ENCODE data around the gene TCEA2. TPM values are rescaled to one million over a fixed set of nuclear protein-coding genes. Genes with fewer than 3 reads are reported as not detected.

TCEA2 gene
- 36.8 TPM for polyA plus RNA-seq (2013)

DNA sequence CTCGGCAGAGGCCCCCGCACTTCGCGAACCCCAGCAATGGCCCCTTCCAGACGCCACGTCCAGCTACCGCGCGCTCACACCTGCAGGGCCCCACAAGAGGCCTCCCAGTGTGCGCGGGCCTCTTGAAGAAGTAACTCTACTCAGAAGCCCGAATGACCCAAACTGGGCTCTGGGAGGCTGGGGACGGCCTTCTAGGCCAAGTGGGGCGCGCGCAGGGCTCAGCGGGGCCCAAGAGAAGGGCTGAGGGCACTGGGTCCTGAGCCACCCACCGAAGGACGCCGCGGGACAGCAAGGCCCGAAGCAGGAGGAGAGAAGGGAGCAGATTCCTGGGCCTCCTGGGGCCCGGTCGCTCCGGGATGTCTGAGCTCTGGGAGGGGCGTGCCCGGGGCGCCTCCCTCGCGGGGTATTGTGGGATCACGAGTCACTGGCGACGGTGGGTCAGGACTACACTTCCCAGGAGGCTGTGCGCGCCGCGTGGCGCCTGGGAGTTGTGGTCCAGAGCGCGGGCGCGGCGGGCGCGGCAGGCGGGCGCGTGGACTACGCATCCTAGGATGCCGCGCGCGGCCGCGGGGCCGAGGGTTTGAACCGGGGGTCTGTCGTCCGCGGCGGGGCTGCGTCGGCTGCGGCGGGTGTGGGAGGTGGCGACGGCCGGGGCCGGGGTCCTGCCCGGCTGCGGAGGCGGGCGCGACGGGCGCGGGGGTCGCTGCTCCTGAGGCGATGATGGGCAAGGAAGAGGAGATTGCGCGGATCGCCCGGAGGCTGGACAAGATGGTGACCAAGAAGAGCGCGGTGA lies at the start of gene TCEA2:
TCEA2 (plus strand) TSS at position 603 of the 793 bp plus-strand sequence; CDS start at position 718, 115 bp downstream.
- POLR2A ChIA-PET, result interaction anchor here (0.7 to 1.6 kb wide), 5 partner anchors 9 to 24 kb away, joined by 3 to 6 read pairs (median 3); partner anchors contain the start of genes OPRL1 and RGS19
- Histone ChIP-seq H3K27me3 (replicated peaks in 2 of 5; ENCODE audit: control insufficient read depth in 4 of 5, insufficient read depth in 5 of 5, low read length in 4 of 5) (no peaks in the 10 kb centered on the region), H3K36me3 (ENCODE audit: control insufficient read depth in 4 of 4, insufficient read depth in 4 of 4, low read length in 3 of 4) (no peaks in the 10 kb centered on the region), H3K9me3 (ENCODE audit: control extremely low read depth in 1 of 5, control insufficient read depth in 4 of 5, insufficient read depth in 2 of 5, low read depth in 1 of 5, low read length in 4 of 5) (no peaks in the 10 kb centered on the region), H3K27ac (ENCODE audit: insufficient read depth in 1 of 2, low read depth in 1 of 2, low read length in 2 of 2, poor library complexity in 1 of 2, severe bottlenecking in 2 of 2) (peak within 1 kb of the TSS; percentile 33 to 83), H3K4me3 (ENCODE audit: control insufficient read depth in 1 of 7, extremely low read depth in 1 of 7, insufficient read depth in 4 of 7, low read depth in 2 of 7, low read length in 6 of 7) (peak within 1 kb of the TSS; percentile 58 to 83 (median 76)), H3K4me1 (ENCODE audit: control extremely low read depth in 1 of 4, control insufficient read depth in 4 of 4, insufficient read depth in 4 of 4, low read length in 3 of 4) (peaks cover 2 to 61% (median 56%) of the 10 kb centered on the region in 4 experiments)
- CTCF ChIA-PET, result interaction anchor here (0.9 to 15.2 kb wide), 8 partner anchors 9 to 83 kb away, joined by 3 to 187 read pairs (median 6); partner anchors contain the start of genes C20orf204 and LKAAEAR1
- DNase-seq, result peak; percentile 89 to 94 (median 93)
- WGBS (ENCODE audit: insufficient coverage), result 7% methylated on average over 81 of the region's 85 CpGs

DNA sequence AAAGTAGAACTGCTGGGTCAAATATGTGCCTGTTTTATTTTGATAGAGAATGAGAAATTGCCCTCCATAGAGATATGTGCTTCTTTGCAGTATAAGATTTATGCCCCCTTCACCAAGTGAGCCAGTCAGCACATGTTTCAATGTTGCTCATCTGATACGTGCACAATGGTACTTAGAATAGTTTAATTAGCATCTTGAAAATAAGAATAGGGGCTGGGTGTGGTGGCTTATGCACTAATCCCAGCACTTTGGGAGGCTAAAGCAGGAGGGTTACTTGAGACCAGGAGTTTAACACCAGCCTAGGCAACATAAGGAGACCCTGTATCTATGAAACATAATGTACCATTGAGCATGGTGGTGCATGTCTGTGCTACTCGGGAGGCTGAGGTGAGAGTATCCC lies 47.4 kb upstream of the TCEA2 start:
- H3K4me1 ChIP-seq (ENCODE audit: control extremely low read depth in 1 of 4, control insufficient read depth in 4 of 4, insufficient read depth in 4 of 4, low read length in 3 of 4), result no peaks in the 10 kb centered on the region
- H3K9me3 ChIP-seq (ENCODE audit: control extremely low read depth in 1 of 5, control insufficient read depth in 4 of 5, insufficient read depth in 2 of 5, low read depth in 1 of 5, low read length in 4 of 5), result peaks cover 0 to 5% (median 3%) of the 10 kb centered on the region in 5 experiments
- H3K36me3 ChIP-seq (ENCODE audit: control insufficient read depth in 4 of 4, insufficient read depth in 4 of 4, low read length in 3 of 4), result peaks cover 13 to 77% (median 48%) of the 10 kb centered on the region in 4 experiments
- 94% methylated on average over 2 of the region's 2 CpGs for WGBS (ENCODE audit: insufficient coverage)
- no peaks in the 10 kb centered on the region for H3K27me3 ChIP-seq (replicated peaks in 2 of 5; ENCODE audit: control insufficient read depth in 4 of 5, insufficient read depth in 5 of 5, low read length in 4 of 5)
- no peak for DNase-seq
- ChIA-PET CTCF (no interaction called here), POLR2A (no interaction called here)
- H3K27ac ChIP-seq (ENCODE audit: insufficient read depth in 1 of 2, low read depth in 1 of 2, low read length in 2 of 2, poor library complexity in 1 of 2, severe bottlenecking in 2 of 2), result no peak overlapping the region
- H3K4me3 ChIP-seq (ENCODE audit: control insufficient read depth in 1 of 7, extremely low read depth in 1 of 7, insufficient read depth in 4 of 7, low read depth in 2 of 7, low read length in 6 of 7), result no peak overlapping the region

DNA sequence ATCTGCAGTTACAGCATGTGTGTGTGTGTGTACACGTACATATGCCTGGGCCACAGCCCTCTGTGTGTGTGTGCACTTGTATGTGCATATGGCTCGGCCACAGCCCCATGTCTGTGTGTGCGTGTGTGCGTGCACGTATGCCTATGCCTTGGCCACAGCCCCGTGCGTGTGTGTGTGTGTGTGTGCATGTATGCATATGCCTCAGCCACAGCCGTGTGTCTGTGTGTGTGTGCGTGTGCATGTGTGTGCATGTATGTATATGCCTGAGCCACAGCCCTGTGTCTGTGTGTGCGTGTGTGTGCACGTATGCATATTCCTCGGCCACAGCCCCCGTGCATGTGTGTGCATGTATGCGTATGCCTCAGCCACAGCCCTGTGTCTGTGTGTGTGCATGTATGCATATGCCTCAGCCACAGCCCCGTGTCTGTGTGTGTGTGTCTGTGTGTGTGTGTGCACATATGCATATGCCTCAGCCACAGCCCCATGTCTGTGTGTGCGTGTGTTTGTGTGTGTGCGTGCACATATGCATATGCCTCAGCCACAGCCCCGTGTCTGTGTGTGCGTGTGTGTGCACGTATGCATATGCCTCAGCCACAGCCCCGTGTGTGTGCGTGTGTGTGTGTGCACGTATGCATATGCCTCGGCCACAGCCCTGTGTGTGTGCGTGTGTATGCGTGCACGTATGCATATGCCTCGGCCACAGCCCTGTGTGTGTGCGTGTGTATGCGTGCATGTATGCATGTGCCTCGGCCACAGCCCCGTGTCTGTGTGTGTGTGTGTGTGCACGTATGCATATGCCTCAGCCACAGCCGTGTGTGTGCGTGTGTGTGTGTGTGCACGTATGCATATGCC lies 41.6 kb upstream of the TCEA2 start:
- peaks cover 19 to 91% (median 59%) of the 10 kb centered on the region in 4 experiments for H3K36me3 ChIP-seq (ENCODE audit: control insufficient read depth in 4 of 4, insufficient read depth in 4 of 4, low read length in 3 of 4)
- H3K4me1 ChIP-seq (ENCODE audit: control extremely low read depth in 1 of 4, control insufficient read depth in 4 of 4, insufficient read depth in 4 of 4, low read length in 3 of 4), result no peaks in the 10 kb centered on the region
- WGBS (ENCODE audit: insufficient coverage), result 98% methylated on average over 25 of the region's 36 CpGs

DNA sequence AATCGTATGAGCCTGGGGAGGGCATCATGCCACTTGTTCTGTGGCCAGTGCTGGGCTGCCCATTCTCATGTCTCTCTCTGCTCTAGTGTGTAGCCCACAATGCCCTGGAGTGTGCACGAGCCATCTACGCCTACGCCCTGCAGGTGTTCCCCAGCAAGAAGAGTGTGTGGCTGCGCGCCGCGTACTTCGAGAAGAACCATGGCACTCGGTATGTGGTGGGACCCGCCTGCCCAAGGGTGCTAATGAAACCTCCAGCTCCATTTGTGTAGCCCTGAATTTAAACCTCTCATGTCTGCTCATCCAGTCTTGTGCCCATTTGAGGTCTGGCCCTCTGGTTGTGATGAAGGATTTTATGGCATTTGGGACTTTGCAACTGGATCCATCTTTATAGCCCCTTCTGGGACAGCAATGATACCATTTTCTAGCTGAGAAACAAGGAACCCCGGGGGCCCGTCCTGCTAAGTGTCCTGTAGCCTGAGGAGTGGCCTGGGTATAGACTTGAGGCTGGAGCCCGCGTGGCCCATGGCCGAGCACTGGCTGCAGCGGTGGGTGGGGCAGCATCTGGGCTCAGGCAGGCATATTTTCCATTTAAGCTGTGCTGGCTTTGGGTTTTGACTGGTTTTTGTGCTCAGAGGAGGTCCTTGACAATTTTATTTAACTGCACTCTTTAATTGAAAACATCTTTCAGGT lies 40.2 kb upstream of the TCEA2 start:
- Histone ChIP-seq H3K9me3 (ENCODE audit: control extremely low read depth in 1 of 5, control insufficient read depth in 4 of 5, insufficient read depth in 2 of 5, low read depth in 1 of 5, low read length in 4 of 5) (no peaks in the 10 kb centered on the region), H3K27ac (ENCODE audit: insufficient read depth in 1 of 2, low read depth in 1 of 2, low read length in 2 of 2, poor library complexity in 1 of 2, severe bottlenecking in 2 of 2) (no peak overlapping the region), H3K36me3 (ENCODE audit: control insufficient read depth in 4 of 4, insufficient read depth in 4 of 4, low read length in 3 of 4) (peaks cover 28 to 96% (median 64%) of the 10 kb centered on the region in 4 experiments), H3K4me1 (ENCODE audit: control extremely low read depth in 1 of 4, control insufficient read depth in 4 of 4, insufficient read depth in 4 of 4, low read length in 3 of 4) (no peaks in the 10 kb centered on the region), H3K4me3 (ENCODE audit: control insufficient read depth in 1 of 7, extremely low read depth in 1 of 7, insufficient read depth in 4 of 7, low read depth in 2 of 7, low read length in 6 of 7) (no peak overlapping the region), H3K27me3 (replicated peaks in 2 of 5; ENCODE audit: control insufficient read depth in 4 of 5, insufficient read depth in 5 of 5, low read length in 4 of 5) (no peaks in the 10 kb centered on the region)
- DNase-seq, result no peak
- ChIA-PET POLR2A (no interaction called here), CTCF (interaction anchor here (0.6 kb wide), 1 partner anchor 15 kb away, joined by 3 read pairs; no protein-coding TSS in a partner anchor)
- WGBS (ENCODE audit: insufficient coverage), result over 99% methylated on average over 17 of the region's 17 CpGs

More for the DNA sequence above, 41.6 kb upstream of the TCEA2 start:
- ChIA-PET POLR2A (no interaction called here), CTCF (no interaction called here)
- DNase-seq, result no peak
- Histone ChIP-seq H3K9me3 (ENCODE audit: control extremely low read depth in 1 of 5, control insufficient read depth in 4 of 5, insufficient read depth in 2 of 5, low read depth in 1 of 5, low read length in 4 of 5) (no peaks in the 10 kb centered on the region), H3K27me3 (replicated peaks in 2 of 5; ENCODE audit: control insufficient read depth in 4 of 5, insufficient read depth in 5 of 5, low read length in 4 of 5) (no peaks in the 10 kb centered on the region), H3K27ac (ENCODE audit: insufficient read depth in 1 of 2, low read depth in 1 of 2, low read length in 2 of 2, poor library complexity in 1 of 2, severe bottlenecking in 2 of 2) (no peak overlapping the region), H3K4me3 (ENCODE audit: control insufficient read depth in 1 of 7, extremely low read depth in 1 of 7, insufficient read depth in 4 of 7, low read depth in 2 of 7, low read length in 6 of 7) (no peak overlapping the region)

DNA sequence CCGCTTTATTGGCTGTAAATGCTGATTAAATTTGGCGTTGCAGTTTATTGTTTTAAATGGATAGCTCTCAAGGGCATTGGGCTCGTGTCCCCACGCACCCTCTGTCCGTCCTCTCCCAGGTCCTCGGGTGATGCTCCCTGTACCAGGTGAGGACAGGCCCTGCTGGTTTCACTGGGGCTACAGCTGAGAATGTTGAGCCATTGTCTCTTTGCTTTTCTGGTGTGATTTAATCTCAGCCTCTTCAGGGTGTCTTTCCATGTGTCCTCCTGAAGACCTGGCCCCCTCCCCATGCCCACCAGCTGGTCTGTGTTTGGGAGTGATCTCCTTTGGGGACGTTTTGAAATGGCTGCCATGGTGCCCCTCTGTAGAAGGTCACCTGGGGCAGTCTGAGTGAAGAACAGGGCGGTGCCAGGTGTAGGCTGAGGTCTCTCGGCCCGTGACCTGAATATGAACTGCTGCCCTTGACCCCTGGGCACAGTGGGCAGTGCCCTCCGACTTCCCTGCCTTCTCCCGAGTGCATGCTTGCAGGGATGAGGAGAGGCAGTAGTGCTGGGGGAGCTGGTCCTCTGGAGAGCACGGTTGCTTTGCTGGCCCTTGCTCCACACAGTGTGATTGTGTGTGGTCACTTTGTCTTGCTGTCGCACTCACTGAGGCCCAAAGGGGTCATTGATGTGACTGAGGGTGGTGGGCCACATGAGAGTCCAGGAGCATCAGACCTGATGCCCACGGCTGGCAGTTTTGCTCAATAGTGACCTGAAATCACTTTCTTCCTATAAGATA lies 39.4 kb upstream of the TCEA2 start:
- Histone ChIP-seq H3K4me1 (ENCODE audit: control extremely low read depth in 1 of 4, control insufficient read depth in 4 of 4, insufficient read depth in 4 of 4, low read length in 3 of 4) (no peaks in the 10 kb centered on the region), H3K36me3 (ENCODE audit: control insufficient read depth in 4 of 4, insufficient read depth in 4 of 4, low read length in 3 of 4) (peaks cover 28 to 96% (median 68%) of the 10 kb centered on the region in 4 experiments), H3K27me3 (replicated peaks in 2 of 5; ENCODE audit: control insufficient read depth in 4 of 5, insufficient read depth in 5 of 5, low read length in 4 of 5) (no peaks in the 10 kb centered on the region), H3K27ac (ENCODE audit: insufficient read depth in 1 of 2, low read depth in 1 of 2, low read length in 2 of 2, poor library complexity in 1 of 2, severe bottlenecking in 2 of 2) (no peak overlapping the region), H3K9me3 (ENCODE audit: control extremely low read depth in 1 of 5, control insufficient read depth in 4 of 5, insufficient read depth in 2 of 5, low read depth in 1 of 5, low read length in 4 of 5) (no peaks in the 10 kb centered on the region), H3K4me3 (ENCODE audit: control insufficient read depth in 1 of 7, extremely low read depth in 1 of 7, insufficient read depth in 4 of 7, low read depth in 2 of 7, low read length in 6 of 7) (no peak overlapping the region)
- no peak for DNase-seq
- CTCF ChIA-PET, result interaction anchor here (0.7 to 1.0 kb wide), 2 partner anchors 14 to 44 kb away, joined by 3 read pairs; partner anchors contain the start of gene SAMD10
- POLR2A ChIA-PET, result no interaction called here
- 95% methylated on average over 12 of the region's 15 CpGs for WGBS (ENCODE audit: insufficient coverage)
